ENCODE measurements around the gene MRPL46. TPM values are rescaled to one million over a fixed set of nuclear protein-coding genes. Genes with fewer than 3 reads are reported as not detected.

MRPL46 gene
- total and polyA plus RNA-seq, 8 donors, result 18.4 to 61.2 (median 38.7) TPM

- H3K9me3 ChIP-seq, result no peaks in the 10 kb centered on the region
- no peak for TF ChIP-seq POLR2AphosphoS5 (IDR thresholded peaks at IDR 0.05)
- no peak for TF ChIP-seq POLR2A (IDR thresholded peaks at IDR 0.05)
- no peak for TF ChIP-seq EP300 (IDR thresholded peaks at IDR 0.05)
- no peak for TF ChIP-seq CTCF (IDR thresholded peaks at IDR 0.05)
- intact Hi-C loops (cut with DNase I; ENCODE audit: low total_unique reads), result no loop called here
- H3K4me3 ChIP-seq, result no peak overlapping the region
- no peaks in the 10 kb centered on the region for H3K4me1 ChIP-seq
- no peak for DNase-seq
- H3K36me3 ChIP-seq, result peaks cover 1 to 59% (median 12%) of the 10 kb centered on the region in 4 donors
- no peak overlapping the region for H3K27ac ChIP-seq
- no peaks in the 10 kb centered on the region for H3K27me3 ChIP-seq
- WGBS, 5 donors, result 82 to 91% (median 84%) methylated on average over 11 of the region's 11 CpGs
Measured at GRCh38 chr15:88497109-88497765, 30.0 kb upstream of the MRPL46 start.

GRCh38 chr15:88493844-88494243, 26.7 kb upstream of the MRPL46 start:
- intact Hi-C loops (cut with DNase I; ENCODE audit: low total_unique reads), result no loop called here
- Histone ChIP-seq H3K4me3 (no peak overlapping the region), H3K4me1 (no peaks in the 10 kb centered on the region), H3K9me3 (no peaks in the 10 kb centered on the region), H3K27me3 (no peaks in the 10 kb centered on the region), H3K27ac (no peak overlapping the region), H3K36me3 (peaks cover 0 to 49% (median 12%) of the 10 kb centered on the region in 4 donors)
- TF ChIP-seq CTCF (IDR thresholded peaks at IDR 0.05) (no peak), POLR2AphosphoS5 (IDR thresholded peaks at IDR 0.05) (no peak), EP300 (IDR thresholded peaks at IDR 0.05) (no peak), POLR2A (IDR thresholded peaks at IDR 0.05) (no peak)
- 77 to 92% (median 90%) methylated on average over 6 to 10 of the region's 10 CpGs for WGBS, 5 donors
- no peak for DNase-seq

DNA sequence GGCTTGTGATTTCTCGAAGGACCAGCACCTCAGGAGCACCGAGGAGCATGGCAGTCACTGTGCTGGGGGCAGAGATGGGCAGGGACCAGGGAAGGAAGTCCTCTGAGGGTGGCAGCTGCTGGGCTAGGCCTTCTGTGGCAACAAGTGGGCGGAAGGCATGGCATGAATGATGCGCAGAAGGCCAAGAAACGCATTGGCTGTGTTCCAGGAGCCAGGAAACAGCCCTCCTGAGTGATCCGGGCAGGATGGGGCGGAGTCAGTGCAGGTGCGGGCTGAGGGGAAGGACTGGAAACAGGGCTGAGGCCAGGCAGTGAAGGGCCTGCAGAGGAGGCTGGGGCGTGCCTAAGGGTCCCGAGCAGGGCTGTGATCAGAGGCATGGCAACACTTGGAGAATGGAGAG, 24.0 kb upstream of the MRPL46 start:
- peak in 1 of 2 donors; percentile 18 for DNase-seq
- intact Hi-C loops (cut with DNase I; ENCODE audit: low total_unique reads), result no loop called here
- Histone ChIP-seq H3K4me3 (no peak overlapping the region), H3K36me3 (peaks cover 0 to 24% (median 3%) of the 10 kb centered on the region in 4 donors), H3K9me3 (no peaks in the 10 kb centered on the region), H3K27ac (no peak overlapping the region), H3K27me3 (no peaks in the 10 kb centered on the region), H3K4me1 (no peaks in the 10 kb centered on the region)
- TF ChIP-seq POLR2A (IDR thresholded peaks at IDR 0.05) (no peak), CTCF (IDR thresholded peaks at IDR 0.05) (no peak), POLR2AphosphoS5 (IDR thresholded peaks at IDR 0.05) (no peak), EP300 (IDR thresholded peaks at IDR 0.05) (no peak)
- WGBS, 5 donors, result 58 to 76% (median 62%) methylated on average over 10 of the region's 10 CpGs

- Histone ChIP-seq H3K4me3 (no peak overlapping the region), H3K9me3 (no peaks in the 10 kb centered on the region), H3K27me3 (no peaks in the 10 kb centered on the region), H3K27ac (no peak overlapping the region), H3K36me3 (peaks cover 0 to 13% (median 2%) of the 10 kb centered on the region in 4 donors), H3K4me1 (no peaks in the 10 kb centered on the region)
- intact Hi-C loops (cut with DNase I; ENCODE audit: low total_unique reads), result no loop called here
- WGBS, 5 donors, result 86 to 95% (median 89%) methylated on average over 2 to 3 of the region's 3 CpGs
- DNase-seq, result no peak
- TF ChIP-seq POLR2A (IDR thresholded peaks at IDR 0.05) (no peak), CTCF (IDR thresholded peaks at IDR 0.05) (no peak), POLR2AphosphoS5 (IDR thresholded peaks at IDR 0.05) (no peak), EP300 (IDR thresholded peaks at IDR 0.05) (no peak)
Measured at GRCh38 chr15:88490036-88490435, 22.8 kb upstream of the MRPL46 start.

Data from stomach (tissue), 9 donors.